Hepatocyte (in vitro differentiated cells): Measurements from ENCODE around the gene CCDC201.

Experiments used
- EZH2 ChIP-seq: fragments of 200-600 bp; sonication (generic); IDR thresholded peaks from 2 replicates; pipeline ENCODE4 v1.6.1; 2016; ENCODE audit warnings: antibody characterized with exemption, mild to moderate bottlenecking, borderline replicate concordance
- EZH2phosphoT487 ChIP-seq: fragments of 200-600 bp; sonication (generic); IDR thresholded peaks from one replicate; pipeline ENCODE4 v1.6.1; 2018; ENCODE audit warnings: antibody characterized with exemption, mild to moderate bottlenecking, low read depth, moderate library complexity; ENCODE audit not compliant: unreplicated experiment, severe bottlenecking
- TF ChIP-seq, protein P1 (sequence below): fragments of 200-600 bp; sonication (generic); IDR thresholded peaks from 2 replicates; pipeline ENCODE4 v1.5.1; 2016; ENCODE audit warnings: antibody characterized with exemption, mild to moderate bottlenecking; ENCODE audit not compliant: poor library complexity

DNA sequence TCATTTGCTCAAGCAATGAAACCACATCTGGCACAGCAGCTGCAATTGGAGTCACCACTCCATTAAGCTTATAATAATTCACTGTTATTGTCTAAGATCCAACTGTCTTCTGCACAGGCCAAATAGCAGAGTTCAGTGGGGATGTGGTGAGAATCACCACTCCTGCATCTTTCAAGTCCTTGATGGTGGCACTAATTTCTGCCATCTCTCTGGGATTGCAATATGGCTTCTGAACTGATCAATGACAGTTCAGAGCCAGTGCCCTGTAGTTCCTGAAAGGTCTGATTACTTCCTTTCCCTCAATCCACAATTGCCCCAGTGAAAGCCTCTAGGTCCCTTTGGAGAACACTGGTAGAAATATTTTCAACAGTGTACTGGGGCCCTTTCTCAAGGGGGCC, 21.8 kb upstream of the CCDC201 start:
- TF ChIP-seq, protein P1, sequence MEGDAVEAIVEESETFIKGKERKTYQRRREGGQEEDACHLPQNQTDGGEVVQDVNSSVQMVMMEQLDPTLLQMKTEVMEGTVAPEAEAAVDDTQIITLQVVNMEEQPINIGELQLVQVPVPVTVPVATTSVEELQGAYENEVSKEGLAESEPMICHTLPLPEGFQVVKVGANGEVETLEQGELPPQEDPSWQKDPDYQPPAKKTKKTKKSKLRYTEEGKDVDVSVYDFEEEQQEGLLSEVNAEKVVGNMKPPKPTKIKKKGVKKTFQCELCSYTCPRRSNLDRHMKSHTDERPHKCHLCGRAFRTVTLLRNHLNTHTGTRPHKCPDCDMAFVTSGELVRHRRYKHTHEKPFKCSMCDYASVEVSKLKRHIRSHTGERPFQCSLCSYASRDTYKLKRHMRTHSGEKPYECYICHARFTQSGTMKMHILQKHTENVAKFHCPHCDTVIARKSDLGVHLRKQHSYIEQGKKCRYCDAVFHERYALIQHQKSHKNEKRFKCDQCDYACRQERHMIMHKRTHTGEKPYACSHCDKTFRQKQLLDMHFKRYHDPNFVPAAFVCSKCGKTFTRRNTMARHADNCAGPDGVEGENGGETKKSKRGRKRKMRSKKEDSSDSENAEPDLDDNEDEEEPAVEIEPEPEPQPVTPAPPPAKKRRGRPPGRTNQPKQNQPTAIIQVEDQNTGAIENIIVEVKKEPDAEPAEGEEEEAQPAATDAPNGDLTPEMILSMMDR, result no peak
- no peak for TF ChIP-seq EZH2
- no peak for TF ChIP-seq EZH2phosphoT487
